Myocyte (in vitro differentiated cells): ENCODE data around the gene COL24A1. TPM values are rescaled to one million over a fixed set of nuclear protein-coding genes. Genes with fewer than 3 reads are reported as not detected.

Experiments used
- DNase-seq: peaks from one replicate; pipeline ENCODE4 v3.0.0-alpha.2; 2012; ENCODE audit warnings: low read depth
- polyA plus RNA-seq: library from polyadenylated mRNA; unstranded; fragments of >200 nt; gene quantifications from one replicate; pipeline ENCODE4 v1.2.1, GENCODE V29; 2012; ENCODE audit warnings: missing spikeins
- total RNA-seq: library from RNA; depleted of rRNA; stranded (reverse); fragments of >200 nt; gene quantifications from 2 replicates; pipeline ENCODE4 v1.2.3, GENCODE V29; 2014

Gene COL24A1
- 1.3 and 1.7 TPM in 2 replicates for total RNA-seq
- 0.53 TPM for polyA plus RNA-seq

DNA sequence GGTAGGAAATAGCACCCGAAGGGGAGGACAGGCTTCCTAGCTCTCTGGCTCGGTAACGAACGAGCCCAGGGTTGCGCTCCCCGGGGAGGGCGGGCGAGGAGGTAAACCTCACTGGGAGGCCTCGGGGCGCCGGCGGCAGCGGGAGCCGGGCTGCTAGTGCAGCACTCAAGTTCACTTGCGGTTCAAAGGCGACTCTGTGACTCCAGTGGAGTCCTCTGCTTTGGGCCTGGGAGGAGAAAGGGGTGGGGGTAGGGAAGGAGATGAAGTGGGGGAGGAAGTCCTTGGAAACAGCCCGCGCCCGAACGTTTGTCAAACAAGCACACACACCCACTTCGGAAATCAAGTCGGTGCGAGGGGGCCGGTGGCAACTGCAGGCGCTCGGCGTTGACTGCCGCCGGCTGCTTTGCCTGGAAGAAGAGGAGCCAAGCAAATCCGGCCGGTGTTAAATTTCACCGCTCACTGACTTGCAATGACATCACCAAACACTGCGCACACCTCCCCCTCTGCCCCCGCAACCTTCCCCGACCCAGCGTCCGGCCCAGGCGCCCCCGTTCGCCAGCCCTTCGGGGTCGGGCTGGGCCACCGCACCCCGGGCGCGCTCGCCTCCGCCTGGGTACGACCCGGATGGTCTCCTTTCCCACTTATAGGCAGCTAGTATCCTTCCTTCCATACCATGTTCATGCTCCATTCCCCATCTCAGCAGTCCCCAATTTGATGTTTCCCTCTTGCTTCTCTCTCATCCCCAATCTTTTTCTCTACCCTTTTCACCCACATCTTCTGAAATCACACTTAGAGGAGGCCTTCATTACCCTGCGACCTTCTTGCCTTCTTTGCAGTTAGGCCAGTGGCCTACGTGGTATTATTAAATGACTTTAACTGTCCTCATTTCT lies at the start of gene COL24A1:
TSS of gene COL24A1 (minus strand) at position 207 of the 890 bp plus-strand sequence. CDS start 376 bp downstream, outside the sequence.
- DNase-seq: peak; percentile 55

DNA sequence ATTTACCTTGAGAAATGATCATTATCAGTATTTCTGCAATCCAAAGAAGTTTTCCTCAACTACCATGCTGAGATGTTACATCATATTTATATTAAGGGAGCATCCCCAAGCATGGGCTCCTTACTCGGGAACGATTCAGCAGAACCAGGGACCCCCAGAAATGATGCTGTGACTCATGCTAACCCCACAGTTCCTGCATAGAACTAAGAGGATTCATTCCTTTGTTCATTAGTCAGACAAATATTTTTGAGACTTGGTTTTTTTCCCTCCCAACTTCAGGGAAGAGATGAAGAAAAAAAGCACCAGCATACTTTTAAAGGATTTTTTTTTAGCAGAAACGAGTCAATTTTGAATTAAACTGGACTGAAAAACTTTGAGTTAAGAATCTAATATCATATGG lies 49.2 kb upstream of the COL24A1 start:
- no peak for DNase-seq

DNA sequence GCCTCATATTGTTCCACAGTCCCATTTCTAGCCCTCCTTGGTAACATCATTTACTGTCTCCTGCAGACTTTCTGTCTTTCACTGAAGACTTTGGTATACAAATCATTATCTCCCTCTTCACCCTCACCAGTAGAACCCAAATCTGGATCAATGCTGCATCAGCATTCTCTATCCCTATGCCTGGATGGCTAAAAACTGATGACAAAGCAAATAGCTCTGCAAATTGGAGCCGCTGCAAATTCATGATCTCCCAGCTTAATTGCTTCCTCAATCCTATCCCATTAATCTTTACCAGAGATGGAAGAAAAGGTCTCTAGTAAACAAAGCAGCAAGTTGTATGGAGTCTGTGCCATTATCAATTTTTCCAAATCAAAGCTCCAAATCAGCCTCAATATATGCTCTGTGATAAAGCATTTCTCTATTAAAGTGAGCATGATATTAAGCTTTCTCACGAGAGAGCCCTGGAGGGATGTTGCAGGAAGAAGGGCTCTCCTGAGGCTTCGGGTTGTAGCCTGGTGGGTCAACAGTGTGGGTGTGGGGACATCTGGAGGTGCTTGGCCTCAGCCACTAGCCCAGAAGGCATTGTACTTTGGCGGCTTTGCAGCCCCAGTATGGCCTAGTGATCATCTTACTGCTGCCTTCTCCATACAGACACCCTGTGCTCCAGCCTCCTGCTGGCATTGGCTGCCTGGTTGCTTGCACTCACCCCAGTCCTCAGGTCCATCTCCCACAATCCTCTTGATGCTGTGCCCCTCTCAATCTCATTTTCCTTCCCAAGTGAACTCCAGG lies 46.2 kb upstream of the COL24A1 start:
- DNase-seq: no peak

DNA sequence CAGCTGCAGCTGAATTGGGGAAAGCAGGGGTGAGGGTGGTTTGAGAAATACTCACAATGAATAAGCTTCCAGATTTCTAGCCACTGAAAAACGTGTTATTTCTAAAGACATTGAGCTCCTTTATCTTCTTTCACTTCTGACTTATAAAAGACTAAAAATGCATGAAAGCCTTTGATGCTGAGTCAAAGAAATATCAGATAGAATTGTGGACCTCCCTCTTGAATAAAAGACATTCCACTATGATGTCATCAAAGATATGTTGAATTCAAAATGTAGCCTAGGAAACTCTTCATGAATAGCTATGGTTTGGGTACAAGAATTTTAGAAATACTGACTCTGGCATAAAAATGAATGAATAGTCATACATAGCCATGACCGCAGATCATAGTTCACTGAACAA lies 44.7 kb upstream of the COL24A1 start:
- no peak for DNase-seq

DNA sequence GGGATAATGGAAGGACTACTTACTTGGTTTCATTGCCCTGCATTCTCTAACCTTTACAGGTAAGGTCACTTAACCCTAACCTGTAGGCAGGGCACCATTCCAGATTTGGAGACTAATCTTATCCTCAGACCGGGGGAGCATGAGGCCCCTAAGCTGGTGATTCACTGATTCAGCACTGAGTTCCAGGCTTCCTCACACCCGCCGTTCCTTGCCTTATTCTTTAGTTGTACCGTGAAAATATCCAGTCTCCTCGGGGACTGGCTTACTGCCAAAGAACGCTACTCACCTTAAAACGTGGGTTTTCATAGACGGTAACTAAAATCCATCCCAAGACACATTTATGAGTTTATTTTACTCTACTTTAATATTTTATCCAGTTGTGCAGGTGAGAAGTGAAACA lies 44.3 kb upstream of the COL24A1 start:
- DNase-seq: no peak

DNA sequence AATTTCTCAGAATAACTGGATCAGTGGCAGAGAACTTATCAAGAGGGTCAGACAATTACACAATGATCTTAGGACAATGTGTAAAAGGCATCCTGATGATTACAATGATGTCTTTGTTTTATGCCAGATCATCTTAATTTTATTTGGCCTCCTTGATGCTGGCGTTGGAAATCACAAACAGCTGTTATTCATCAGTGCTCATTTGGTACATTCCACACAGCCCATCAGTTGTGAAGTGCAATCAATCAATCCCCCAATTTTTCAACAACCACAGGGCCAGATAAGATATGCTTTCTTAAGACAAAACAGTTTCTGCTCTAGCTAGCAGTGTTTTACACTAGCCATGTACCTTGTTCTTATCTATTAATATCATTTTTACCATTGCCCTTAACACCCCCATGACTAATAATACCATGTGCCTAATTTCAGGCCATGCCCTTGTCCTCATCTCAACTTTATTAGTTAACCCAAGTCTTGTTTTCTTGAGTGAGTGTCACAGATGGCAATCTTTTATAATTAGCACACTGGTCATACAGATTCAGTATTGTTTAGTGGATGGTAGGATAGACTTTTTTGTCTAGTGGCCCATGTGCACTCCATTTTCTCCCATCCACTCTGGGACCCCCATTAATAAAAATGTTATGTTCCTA lies 40.8 kb upstream of the COL24A1 start:
- DNase-seq: peak; percentile 88

DNA sequence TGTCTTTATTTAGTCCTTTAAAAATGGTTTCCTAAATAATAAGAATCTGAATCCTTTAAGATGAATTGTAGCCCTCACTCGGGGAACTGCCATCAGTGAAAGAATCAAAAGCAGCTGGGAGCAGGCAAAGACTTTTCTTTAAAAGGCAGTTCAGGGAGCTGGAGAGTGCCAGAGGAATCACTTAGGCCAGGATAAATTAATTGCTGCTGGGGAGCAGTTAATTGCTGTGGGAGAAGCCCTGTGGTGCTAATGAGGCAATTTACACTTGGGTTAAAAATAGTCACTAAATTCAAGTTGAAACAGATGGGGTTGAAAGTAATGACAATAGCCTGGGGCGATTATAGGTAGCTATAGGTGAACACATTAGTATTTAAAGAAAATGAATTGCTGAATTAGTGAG lies 38.7 kb upstream of the COL24A1 start:
- no peak for DNase-seq

DNA sequence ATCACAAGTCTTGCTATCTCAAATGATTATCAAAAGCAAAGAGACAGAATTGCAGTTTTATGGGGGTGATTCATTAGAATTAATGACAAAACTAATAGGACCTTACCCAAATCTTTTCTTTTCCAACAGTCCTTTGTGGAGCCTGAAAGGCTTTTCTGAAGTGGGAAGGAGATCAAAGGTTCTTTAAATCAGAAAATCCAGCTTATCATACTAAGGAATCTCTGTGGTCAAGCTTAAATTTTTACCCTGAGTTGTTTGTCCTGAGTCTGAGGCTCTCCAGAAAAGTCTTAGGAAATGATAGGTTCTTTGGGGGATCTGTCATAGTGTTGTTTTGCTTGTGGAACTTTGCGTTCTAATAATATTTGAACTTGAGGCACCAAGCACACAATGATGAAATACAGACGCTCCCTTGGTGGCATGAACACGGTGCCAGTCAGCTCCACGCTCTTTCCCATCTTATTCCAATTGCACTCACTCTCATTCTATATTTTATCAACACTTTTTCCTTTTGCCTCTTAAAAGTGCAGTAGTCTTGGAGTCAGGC lies 38.0 kb upstream of the COL24A1 start:
- DNase-seq: no peak

DNA sequence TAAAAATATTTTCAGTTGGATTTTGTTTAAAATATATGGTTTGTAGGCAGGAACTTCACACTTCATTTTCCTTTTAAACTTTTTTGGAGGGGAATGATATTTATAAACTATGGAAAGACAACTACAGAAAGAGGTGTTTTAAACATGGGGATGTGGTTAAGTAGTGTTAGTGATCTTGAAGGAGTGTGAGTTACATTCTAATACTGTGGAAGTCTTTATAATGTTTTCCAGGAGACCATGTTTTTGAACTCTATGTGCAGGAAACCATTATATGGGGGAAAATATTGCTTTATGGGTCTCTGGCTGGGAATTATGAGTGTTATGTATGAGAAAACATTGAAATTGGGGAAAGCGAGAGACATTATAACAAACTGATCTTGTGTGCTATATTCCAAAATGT lies 35.8 kb upstream of the COL24A1 start:
- no peak for DNase-seq

DNA sequence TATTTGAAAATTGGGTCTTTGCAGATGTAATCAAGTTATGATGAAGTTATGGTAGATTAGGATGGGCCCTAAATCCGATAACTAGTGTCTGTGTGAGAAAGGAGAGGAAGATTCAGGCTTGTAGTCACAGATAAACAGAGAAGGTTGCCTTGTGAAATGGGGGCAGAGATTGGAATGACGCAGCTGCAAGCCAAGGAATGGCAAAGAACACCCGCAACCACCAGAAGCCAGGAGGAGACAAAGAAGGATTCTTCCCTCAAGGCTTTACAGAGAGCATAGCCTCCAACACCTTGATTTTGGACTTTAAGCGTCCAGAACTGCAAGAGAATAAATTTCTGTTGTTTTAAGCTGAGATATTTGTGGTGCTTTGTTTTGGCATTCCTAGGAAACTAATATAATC lies 35.4 kb upstream of the COL24A1 start:
- no peak for DNase-seq

DNA sequence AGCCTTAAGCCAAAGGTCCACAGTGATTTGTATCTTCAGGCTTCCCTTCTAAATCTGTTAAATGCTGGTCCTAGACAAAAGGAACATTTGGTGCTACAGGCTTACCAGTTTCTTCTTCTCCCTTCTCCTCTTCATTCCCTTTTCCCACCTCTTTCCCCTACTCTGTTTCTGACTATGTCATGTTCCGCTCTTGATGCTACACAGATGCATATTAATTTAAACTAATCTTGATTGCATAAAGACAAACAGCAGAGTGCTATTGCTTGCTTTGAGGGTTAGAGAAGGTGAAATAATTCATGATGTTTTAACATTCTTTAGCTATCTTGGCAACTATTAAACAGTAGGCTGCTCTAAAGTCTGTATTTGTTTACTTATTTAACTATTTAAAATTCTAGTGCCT lies 34.3 kb upstream of the COL24A1 start:
- DNase-seq: no peak

DNA sequence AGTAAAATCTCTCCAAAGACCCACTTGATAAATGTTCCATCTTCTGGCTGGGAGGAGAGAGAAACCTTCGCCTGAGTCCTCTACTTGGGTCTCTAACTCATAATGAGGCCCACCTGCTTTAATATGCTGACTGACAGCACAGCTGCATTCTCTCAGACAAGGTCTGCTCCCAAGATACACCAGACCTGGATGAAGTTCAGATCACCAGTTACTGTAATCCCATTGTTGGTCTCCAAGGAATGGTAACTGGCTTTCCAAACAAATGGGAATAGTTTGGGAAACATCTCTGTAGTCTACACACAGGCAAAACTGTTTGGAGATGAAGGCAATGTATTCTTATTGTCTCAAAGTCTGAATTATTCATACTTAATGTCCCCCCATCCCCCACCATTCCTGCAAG lies 27.9 kb upstream of the COL24A1 start:
- DNase-seq: peak; percentile 64

DNA sequence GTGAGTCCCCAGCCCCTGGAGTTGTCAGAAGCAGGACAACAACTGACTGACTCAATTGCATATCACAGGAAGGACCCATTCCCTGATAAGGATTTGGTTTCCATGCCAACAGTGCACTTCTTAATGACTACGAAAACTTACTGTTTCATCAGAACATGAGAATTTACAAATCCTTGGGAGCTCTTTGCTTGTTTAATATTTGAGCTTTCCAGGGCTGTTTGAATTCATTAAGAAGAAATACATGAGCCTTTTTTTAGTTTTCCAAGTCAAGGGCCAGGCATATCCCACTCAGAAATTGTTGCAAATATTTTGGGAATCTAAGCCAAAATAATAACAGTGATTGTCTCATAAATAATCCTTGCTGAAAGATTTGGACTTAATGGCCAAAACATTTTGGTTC lies 27.2 kb upstream of the COL24A1 start:
- DNase-seq: no peak

DNA sequence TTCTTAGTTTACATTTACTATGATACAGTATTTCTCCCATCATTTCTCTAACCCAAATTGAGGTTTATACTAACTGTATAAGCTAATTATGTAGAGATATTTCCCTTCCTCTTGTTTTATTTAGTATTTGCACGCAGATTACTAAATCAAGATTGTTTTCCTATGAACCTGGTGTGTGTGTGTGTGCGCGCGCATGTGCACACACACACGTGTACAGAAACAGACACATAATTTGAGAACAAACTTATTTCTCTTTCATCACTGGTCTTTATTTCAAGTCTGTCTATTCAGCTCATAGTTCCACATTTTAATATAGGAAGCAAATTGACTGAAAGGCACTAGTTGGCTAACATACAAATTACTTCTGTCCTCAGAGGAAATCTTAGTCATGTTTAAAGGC lies 19.7 kb upstream of the COL24A1 start:
- DNase-seq: no peak

DNA sequence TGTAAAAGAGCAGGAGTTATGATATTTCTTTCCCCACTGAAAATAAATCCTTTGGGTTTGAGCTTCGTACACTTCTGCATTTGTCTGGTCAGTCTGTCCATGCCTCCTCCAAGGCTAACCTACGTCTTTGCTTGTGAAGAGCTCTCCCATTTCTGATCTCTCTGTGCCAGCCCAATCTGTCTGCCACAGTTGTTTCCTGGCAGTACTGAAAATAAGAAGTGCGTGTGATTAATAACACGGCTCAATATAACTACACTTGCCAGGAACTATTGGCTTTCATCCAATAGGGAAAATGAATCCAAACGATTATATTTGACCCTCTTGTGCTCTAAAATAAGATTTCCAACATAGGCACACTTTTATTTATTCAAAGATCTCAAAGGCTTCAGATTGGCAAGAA lies 19.2 kb upstream of the COL24A1 start:
- no peak for DNase-seq

DNA sequence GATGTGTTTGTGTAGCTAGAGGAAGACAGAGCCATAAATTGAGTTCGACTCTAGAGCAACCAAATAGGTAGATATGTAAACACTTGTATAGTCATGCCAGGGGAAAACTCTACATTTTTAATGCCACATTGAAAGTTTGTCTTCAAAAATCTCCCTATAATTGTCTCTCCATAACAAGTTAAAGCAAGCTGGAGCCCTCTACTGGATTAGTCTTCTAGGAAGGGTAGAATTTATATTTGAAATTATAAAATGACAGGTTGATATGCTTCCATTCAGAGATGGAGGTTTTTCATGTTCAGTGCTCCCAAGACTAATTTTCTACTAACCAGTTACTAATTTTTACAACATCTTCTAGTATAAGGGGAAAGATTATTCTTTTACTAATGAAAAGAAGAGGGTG lies 13.1 kb upstream of the COL24A1 start:
- DNase-seq: peak; percentile 17

DNA sequence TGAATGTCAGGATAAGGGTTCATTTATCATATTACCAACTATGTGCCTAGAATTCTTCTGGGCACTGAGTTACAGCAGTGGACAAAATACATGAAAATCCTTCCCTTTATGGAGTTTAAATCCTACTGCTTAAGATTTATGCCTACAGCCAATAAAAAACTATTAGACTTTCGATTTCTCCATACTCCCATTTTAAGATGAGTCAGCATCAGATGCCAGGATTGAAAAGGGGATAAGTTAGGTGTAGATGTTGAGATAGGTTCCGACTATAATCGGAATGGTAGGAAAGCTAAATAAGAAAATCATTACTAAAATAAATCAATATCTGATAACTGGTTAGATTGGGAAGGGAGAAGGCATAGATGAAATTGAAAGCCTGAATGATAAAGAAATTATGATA lies 3.2 kb upstream of the COL24A1 start:
- no peak for DNase-seq

DNA sequence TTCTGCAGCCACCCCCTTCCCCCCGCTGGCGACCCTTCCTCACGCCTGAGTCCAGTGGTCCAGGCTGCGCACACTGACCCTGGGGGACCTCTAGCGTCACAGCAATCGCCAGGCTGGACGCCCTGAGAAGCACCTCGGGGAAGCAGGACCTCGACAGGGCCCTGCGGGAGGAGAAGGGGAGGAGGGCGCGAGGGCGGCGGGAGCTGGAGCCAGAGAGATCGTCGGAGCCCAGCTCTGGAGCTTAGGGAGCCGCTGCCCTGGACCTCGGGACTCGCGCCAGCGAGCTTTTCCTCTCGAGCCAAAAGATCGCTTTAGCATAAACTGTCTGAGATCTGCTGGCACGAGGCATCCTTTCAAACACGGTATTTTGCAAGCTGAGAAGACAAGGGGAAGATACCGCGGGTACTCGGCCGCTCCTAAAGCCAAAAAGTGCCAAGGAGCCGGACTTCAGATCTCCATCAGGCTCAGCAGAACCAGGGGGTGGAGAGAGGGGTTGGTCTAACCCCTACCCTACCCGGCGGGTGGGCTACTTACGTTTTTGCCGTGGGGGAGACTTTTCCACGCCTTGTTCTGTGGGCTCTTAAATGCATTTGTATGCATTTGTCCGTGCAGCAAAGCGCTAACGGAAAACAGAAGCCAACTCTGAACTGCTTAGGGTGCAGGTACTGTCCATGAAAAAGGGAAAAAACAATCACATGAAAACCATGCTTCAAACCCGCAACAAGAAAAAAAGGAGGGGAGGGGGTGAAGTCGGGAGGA lies 586 bp downstream of the COL24A1 start:
- DNase-seq: peak; percentile 29

DNA sequence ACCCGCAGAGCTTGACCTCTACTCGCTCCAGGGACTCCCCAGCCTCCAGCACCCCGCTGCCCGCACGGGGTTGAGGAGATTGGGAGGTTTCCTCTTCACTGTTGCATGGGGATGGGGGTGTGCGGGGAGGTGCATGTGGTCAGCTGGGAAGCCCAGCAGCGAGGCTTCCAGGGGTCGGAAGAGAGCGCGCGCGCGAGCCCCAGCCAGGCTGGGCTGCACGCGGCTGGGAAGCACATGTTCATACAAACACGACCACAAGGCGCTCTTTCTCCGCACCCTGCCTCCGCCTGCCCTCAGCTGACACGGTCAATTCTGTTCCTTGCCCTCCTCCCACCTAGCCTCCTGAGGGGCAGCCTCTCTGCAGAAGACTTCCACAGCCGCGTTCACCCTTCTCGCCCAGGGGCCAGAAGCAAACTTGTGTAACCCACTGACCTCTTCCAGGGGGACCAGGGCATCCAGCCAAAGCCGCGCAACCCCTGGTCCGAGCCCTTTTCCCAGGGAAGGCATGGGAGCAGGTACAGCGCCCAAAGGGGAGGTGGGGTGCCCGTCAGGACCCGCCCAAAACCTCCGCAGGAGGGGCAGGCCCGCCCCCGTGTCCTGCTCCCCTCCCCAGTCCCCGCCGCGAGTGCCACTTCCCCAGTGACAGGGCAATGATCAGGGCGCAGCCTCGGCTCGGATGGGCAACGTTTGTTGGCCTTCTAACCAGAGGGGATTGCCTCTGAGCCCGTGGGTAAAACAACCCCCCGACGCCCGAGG lies 1.3 kb downstream of the COL24A1 start:
- no peak for DNase-seq

DNA sequence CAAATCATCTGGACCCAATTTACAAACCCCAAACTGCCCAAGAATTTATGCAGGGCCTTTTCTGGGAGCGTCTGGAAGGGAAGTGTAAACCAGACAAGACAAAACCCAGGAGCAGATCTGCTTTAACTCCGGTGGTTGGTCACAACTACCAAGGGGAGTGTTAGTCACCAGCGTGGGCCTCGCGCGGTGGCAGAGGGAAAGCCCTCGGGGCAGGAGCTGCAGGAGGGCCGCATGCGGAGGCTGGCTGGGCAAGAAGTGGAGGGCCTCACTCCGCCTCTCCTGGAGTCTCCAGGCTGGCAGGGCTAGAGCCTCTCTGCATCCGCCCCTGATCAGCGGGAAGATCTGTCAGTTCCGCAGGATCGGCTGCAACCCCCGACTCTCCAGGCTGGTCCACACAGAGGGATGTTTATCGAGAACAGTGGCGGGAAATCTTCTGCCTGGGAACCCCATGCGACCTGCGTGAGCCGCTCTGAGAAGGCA lies 2.0 kb downstream of the COL24A1 start:
- DNase-seq: no peak
